GM12878 (cell line): ENCODE measurements around the gene TSHR.

Experiments
- CREB1 ChIP-seq: IDR thresholded peaks from 2 replicates; pipeline ENCODE4 v1.6.1; 2012; ENCODE audit warnings: low read depth, mild to moderate bottlenecking, inconsistent platforms
- ETV6 ChIP-seq, 2 experiments: fragments of 450-650 bp in 1 of 2; IDR thresholded peaks in 1 of 2; conservative IDR thresholded peaks in 1 of 2; 2 replicates each; pipeline ENCODE4 v1.6.1; 2014; ENCODE audit warnings: antibody characterized with exemption in 1 of 2, borderline replicate concordance in 1 of 2, low read depth in 1 of 2, mild to moderate bottlenecking in 1 of 2, moderate library complexity in 1 of 2
- FOS ChIP-seq: IDR thresholded peaks from 3 replicates; pipeline ENCODE4 v1.6.1; 2011; ENCODE audit warnings: borderline replicate concordance; ENCODE audit not compliant: insufficient read length; ENCODE audit errors: extremely low read depth
- FOXM1 ChIP-seq: IDR thresholded peaks from 2 replicates; pipeline ENCODE4 v1.6.1; 2012; ENCODE audit warnings: low read depth, mild to moderate bottlenecking, inconsistent platforms, low read length, moderate library complexity
- POLR2A ChIP-seq: IDR thresholded peaks from 2 replicates; pipeline ENCODE4 v1.6.1; 2011; ENCODE audit warnings: low read depth, mild to moderate bottlenecking, low read length
- RFX5 ChIP-seq: IDR thresholded peaks from 2 replicates; pipeline ENCODE4 v1.6.1; 2011; ENCODE audit warnings: low read depth, low read length, improper control_type of control experiment
- SUZ12 ChIP-seq: fragments of 200-600 bp; sonication (generic); IDR thresholded peaks from one replicate; pipeline ENCODE4 v1.6.1; 2018; ENCODE audit warnings: antibody characterized with exemption, mild to moderate bottlenecking; ENCODE audit not compliant: unreplicated experiment
- TF ChIP-seq, protein P1 (sequence below): fragments of 450-650 bp; IDR thresholded peaks from 2 replicates; pipeline ENCODE4 v1.6.1; 2016; ENCODE audit warnings: mild to moderate bottlenecking

DNA sequence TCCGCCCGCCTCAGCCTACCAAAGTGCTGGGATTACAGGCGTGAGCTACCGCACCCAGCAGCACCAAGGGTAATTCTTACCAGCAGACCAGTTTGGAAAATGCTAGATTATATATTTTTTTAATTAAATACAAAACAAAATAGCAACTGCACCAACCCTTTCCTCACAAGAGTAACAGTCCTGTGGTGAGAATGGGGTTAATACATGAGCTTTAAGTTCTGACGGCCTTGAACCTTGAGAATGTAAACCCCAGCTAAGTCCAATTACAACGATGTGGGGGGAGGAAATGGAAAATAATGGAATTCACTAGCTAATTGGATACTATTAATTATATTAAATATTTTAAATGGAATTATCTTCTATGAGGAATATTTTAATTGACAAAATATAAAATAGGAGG, 183.0 kb downstream of the TSHR start:
- TF ChIP-seq, protein P1, sequence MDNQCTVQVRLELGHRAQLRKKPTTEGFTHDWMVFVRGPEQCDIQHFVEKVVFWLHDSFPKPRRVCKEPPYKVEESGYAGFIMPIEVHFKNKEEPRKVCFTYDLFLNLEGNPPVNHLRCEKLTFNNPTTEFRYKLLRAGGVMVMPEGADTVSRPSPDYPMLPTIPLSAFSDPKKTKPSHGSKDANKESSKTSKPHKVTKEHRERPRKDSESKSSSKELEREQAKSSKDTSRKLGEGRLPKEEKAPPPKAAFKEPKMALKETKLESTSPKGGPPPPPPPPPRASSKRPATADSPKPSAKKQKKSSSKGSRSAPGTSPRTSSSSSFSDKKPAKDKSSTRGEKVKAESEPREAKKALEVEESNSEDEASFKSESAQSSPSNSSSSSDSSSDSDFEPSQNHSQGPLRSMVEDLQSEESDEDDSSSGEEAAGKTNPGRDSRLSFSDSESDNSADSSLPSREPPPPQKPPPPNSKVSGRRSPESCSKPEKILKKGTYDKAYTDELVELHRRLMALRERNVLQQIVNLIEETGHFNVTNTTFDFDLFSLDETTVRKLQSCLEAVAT: no peak
- TF ChIP-seq FOXM1 (no peak), POLR2A (no peak), SUZ12 (no peak), RFX5 (no peak), CREB1 (no peak), FOS (no peak), ETV6 (conservative IDR thresholded peaks at IDR 0.05 in 1 of 2, IDR thresholded peaks at IDR 0.05 in 1 of 2; ENCODE audit: borderline replicate concordance in 1 of 2, low read depth in 1 of 2) (no peak)
